Neural crest cell (in vitro differentiated cells): ENCODE measurements around the gene NSD2. TPM values are rescaled to one million over a fixed set of nuclear protein-coding genes. Genes with fewer than 3 reads are reported as not detected.

Source experiments
- DNase-seq: peaks from one replicate; pipeline ENCODE4 v3.0.0; 2021; ENCODE audit warnings: low read depth, mixed read lengths, low spot score
- H3K27ac Mint-ChIP-seq: one replicate; pipeline ENCODE4 v1.8.0; 2021; ENCODE audit warnings: mild to moderate bottlenecking, mixed read lengths; ENCODE audit not compliant: unreplicated experiment
- H3K27me3 Mint-ChIP-seq: 2 replicates; pipeline ENCODE4 v1.8.0; 2021; ENCODE audit warnings: low read depth, mild to moderate bottlenecking, mixed read lengths
- H3K36me3 Mint-ChIP-seq: 2 replicates; pipeline ENCODE4 v1.8.0; 2021; ENCODE audit warnings: low read depth, mild to moderate bottlenecking, mixed read lengths
- H3K4me1 Mint-ChIP-seq: 2 replicates; pipeline ENCODE4 v1.8.0; 2021; ENCODE audit warnings: mixed read lengths
- H3K4me3 Mint-ChIP-seq: one replicate; pipeline ENCODE4 v1.8.0; 2021; ENCODE audit warnings: mild to moderate bottlenecking, mixed read lengths
- H3K9me3 Mint-ChIP-seq: 2 replicates; pipeline ENCODE4 v1.8.0; 2021; ENCODE audit warnings: mixed read lengths
- total RNA-seq: library from RNA; stranded (reverse); gene quantifications from 2 replicates; pipeline ENCODE4 v1.2.1, GENCODE V29; 2021
- TF ChIP-seq, protein P1 (sequence below): fragments of 200-600 bp; sonication (generic); conservative IDR thresholded peaks from 2 replicates; pipeline ENCODE4 v1.5.0; 2021; ENCODE audit warnings: antibody characterized with exemption, mild to moderate bottlenecking

The NSD2 gene
- total RNA-seq, 1 donor from 2014 or later = 274 TPM

DNA sequence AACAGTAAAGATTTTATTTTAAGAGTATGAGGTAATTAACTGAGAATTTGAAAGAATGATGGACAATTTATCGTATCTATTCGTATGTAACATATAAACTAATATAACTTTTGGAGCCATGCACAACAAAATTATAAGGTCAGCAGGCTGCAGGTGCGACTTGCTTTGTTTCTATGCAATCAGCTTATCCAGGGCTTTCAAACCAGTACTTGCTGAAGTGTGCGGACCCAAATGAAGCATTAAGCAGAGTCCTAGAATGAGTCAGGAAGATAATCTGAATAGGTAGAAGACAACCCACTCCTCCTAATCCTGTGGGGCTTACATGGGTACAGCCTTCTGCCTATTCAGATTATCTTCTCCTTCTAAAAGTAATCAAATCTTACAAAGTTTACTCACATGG lies 2.1 kb downstream of the NSD2 start:
- DNase-seq = no peak
- TF ChIP-seq, protein P1, sequence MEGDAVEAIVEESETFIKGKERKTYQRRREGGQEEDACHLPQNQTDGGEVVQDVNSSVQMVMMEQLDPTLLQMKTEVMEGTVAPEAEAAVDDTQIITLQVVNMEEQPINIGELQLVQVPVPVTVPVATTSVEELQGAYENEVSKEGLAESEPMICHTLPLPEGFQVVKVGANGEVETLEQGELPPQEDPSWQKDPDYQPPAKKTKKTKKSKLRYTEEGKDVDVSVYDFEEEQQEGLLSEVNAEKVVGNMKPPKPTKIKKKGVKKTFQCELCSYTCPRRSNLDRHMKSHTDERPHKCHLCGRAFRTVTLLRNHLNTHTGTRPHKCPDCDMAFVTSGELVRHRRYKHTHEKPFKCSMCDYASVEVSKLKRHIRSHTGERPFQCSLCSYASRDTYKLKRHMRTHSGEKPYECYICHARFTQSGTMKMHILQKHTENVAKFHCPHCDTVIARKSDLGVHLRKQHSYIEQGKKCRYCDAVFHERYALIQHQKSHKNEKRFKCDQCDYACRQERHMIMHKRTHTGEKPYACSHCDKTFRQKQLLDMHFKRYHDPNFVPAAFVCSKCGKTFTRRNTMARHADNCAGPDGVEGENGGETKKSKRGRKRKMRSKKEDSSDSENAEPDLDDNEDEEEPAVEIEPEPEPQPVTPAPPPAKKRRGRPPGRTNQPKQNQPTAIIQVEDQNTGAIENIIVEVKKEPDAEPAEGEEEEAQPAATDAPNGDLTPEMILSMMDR = no peak
- Mint-ChIP-seq H3K27ac (no peak overlapping the region), H3K36me3 (peaks cover 3% of the 10 kb centered on the region), H3K27me3 (peaks cover 8% of the 10 kb centered on the region), H3K9me3 (no peaks in the 10 kb centered on the region), H3K4me3 (peak overlapping the region; percentile 90), H3K4me1 (peaks cover 45% of the 10 kb centered on the region)

DNA sequence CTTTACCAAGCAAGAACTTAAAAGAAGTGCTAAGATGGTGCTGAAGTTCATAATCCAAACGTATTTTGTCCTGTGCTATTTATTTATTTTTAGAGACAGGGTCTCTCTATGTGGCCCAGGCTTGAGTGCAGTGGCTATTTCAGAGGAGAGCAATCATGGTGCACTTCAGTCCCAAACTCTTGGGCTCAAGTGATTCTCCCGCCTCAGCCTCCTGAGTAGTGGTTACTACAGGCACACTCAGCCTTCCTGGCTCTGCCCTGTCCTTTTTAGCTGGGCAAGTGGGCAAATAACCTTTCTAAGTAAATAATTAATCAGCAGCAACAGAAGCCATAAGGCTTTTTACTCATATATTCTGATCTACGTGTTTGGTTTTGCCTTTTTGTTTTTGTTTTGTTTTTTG lies 2.6 kb downstream of the NSD2 start:
- Mint-ChIP-seq H3K27me3 (peaks cover 4% of the 10 kb centered on the region), H3K4me3 (peak overlapping the region; percentile 90), H3K27ac (no peak overlapping the region), H3K36me3 (peaks cover 3% of the 10 kb centered on the region), H3K9me3 (no peaks in the 10 kb centered on the region), H3K4me1 (peaks cover 49% of the 10 kb centered on the region)
- DNase-seq = no peak
- TF ChIP-seq, protein P1 = no peak

DNA sequence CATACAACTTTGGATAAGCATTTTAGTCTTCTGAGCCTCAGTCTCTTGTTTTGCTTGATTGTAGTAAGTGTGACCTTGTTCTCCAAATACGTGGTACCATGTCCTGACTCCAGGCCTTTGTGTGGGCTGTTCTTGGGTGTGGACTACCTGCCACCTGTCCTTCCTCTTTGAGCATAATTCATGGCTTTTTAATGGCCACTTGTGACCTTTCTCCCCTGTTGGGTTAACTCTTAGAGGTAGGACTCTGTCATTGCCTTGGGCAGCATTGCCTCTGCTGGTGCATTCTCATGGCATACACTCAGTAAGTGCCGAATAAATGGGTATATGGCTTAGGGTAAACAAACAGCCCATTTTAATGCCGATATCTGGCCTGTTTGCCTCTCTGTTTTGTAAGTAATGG lies 3.0 kb downstream of the NSD2 start:
- Mint-ChIP-seq H3K9me3 (no peaks in the 10 kb centered on the region), H3K27me3 (peaks cover 4% of the 10 kb centered on the region), H3K27ac (no peak overlapping the region), H3K4me3 (peak overlapping the region; percentile 90), H3K36me3 (peaks cover 3% of the 10 kb centered on the region), H3K4me1 (peaks cover 51% of the 10 kb centered on the region)
- TF ChIP-seq, protein P1 = no peak
- no peak for DNase-seq

DNA sequence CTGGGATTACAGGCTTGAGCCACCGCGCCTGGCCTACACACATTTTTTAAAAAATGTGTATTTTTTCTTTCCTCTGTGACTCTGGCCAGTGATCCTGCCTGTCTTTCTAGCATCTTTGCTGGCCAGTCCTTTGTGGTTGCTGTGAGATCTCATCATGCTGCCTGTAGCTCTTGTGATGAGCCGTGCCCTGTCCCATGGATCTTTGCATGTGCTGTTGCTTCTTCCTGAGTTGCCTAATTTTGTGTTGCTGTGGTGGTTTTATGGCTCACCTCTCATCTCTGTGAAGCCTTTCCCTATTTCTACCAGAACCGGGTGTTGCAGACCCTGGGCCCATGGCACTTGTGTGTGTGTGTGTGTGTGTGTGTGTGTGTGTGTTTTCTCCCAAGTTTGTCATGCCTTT lies 8.3 kb downstream of the NSD2 start:
- TF ChIP-seq, protein P1 = no peak
- no peaks in the 10 kb centered on the region for H3K27me3 Mint-ChIP-seq
- H3K4me1 Mint-ChIP-seq = peaks cover 53% of the 10 kb centered on the region
- peaks cover 2% of the 10 kb centered on the region for H3K36me3 Mint-ChIP-seq
- H3K27ac Mint-ChIP-seq = no peak overlapping the region
- H3K9me3 Mint-ChIP-seq = no peaks in the 10 kb centered on the region
- H3K4me3 Mint-ChIP-seq = no peak overlapping the region
- DNase-seq = no peak

DNA sequence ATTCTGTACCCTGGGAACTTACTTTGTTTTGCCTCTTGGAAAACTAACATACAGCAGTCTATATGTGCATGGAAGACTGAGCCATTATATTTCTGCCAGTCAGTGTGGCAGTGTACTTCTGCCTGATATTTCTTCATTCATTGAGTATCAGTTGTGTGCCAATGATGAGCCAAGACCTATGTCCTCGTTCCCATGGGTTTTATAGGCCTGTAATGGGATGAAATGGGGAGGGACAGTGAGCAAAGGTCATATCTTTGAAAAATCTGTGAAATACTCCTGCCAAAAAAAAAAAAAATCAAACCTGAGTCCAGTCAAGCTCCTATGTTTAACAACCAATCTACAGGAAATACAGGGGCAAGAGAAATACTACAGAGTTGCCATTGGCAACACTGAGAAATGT lies 9.1 kb downstream of the NSD2 start:
- Mint-ChIP-seq H3K9me3 (no peaks in the 10 kb centered on the region), H3K4me1 (peaks cover 54% of the 10 kb centered on the region), H3K27me3 (no peaks in the 10 kb centered on the region), H3K36me3 (peaks cover 2% of the 10 kb centered on the region), H3K27ac (no peak overlapping the region), H3K4me3 (no peak overlapping the region)
- TF ChIP-seq, protein P1 = no peak
- no peak for DNase-seq

DNA sequence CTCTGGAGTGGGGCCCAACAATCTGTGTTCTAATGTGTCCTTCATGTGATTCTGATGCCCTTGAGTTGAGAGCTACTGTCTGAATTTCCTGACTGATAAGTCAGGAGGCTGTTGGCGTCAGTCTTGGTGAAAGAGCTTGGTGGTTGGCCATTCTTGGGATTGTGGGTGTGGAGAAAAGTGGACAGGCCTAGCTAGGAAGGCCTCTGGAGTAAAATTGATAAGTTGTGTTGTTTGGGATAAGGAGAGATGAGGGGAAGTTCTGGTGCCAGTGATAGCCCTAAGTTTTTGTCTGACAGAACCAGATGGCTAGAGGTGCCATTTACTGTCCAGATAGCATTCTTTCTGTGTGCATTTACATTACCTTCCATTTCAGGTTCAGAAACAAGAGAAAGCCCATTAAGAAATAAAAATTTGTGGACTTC lies 11.7 kb downstream of the NSD2 start:
- H3K9me3 Mint-ChIP-seq = no peaks in the 10 kb centered on the region
- TF ChIP-seq, protein P1 = no peak
- H3K27me3 Mint-ChIP-seq = no peaks in the 10 kb centered on the region
- peaks cover 57% of the 10 kb centered on the region for H3K4me1 Mint-ChIP-seq
- peak overlapping the region; percentile 60 for H3K27ac Mint-ChIP-seq
- no peak overlapping the region for H3K4me3 Mint-ChIP-seq
- H3K36me3 Mint-ChIP-seq = peaks cover 2% of the 10 kb centered on the region
- DNase-seq = no peak
